ENCODE results near the gene ACAD11. TPM values are rescaled to one million over a fixed set of nuclear protein-coding genes. Genes with fewer than 3 reads are reported as not detected.

The ACAD11 gene
- total RNA-seq, 1 experiment from 2014 or later, result 12.6 TPM

- no peak for TF ChIP-seq ZBTB33 (IDR thresholded peaks at IDR 0.05; ENCODE audit: extremely low read depth, insufficient replicate concordance, low read length)
Observed at GRCh38 chr3:132592216-132592615, 67.4 kb downstream of the ACAD11 start (continued).

- intact Hi-C loops (cut with micrococcal nuclease), result no loop called here
- POLR2A ChIA-PET, result no interaction called here
- CTCF ChIA-PET, result no interaction called here
- Histone ChIP-seq H3K4me1 (ENCODE audit: control insufficient read depth in 1 of 2, insufficient read depth in 2 of 2, low read length in 2 of 2) (no peaks in the 10 kb centered on the region), H2AFZ (ENCODE audit: low read depth, low read length, poor library complexity, severe bottlenecking) (no peak overlapping the region), H3K36me3 (ENCODE audit: control insufficient read depth in 1 of 2, insufficient read depth in 2 of 2, low read length in 2 of 2) (no peaks in the 10 kb centered on the region), H3K9me3 (ENCODE audit: control insufficient read depth in 1 of 2, insufficient read depth in 1 of 2, low read depth in 1 of 2, low read length in 2 of 2) (no peaks in the 10 kb centered on the region), H3K9me2 (ENCODE audit: insufficient read depth) (no peaks in the 10 kb centered on the region), H3K9ac (ENCODE audit: low read length) (no peak overlapping the region), H3K79me2 (ENCODE audit: insufficient read depth, low read length) (no peaks in the 10 kb centered on the region), H3K4me2 (ENCODE audit: low read length) (no peak overlapping the region), H4K20me1 (ENCODE audit: insufficient read depth) (no peaks in the 10 kb centered on the region), H3K27me3 (ENCODE audit: insufficient read depth, low read length) (no peaks in the 10 kb centered on the region), H3K27ac (ENCODE audit: low read depth, low read length) (no peak overlapping the region), H3K4me3 (replicated peaks in 1 of 2; ENCODE audit: low read depth in 1 of 2, low read length in 2 of 2) (no peak overlapping the region)
- TF ChIP-seq ELF1 (IDR thresholded peaks at IDR 0.05; ENCODE audit: borderline replicate concordance, low read depth) (no peak), SP1 (IDR thresholded peaks at IDR 0.05; ENCODE audit: low read depth) (no peak), CEBPB (IDR thresholded peaks at IDR 0.05; ENCODE audit: low read depth) (no peak)
- no TSS peak for BruUV-seq (replicated peaks)
- RAD21 ChIA-PET (ENCODE audit: low non-redundant PET in 1 of 2, low total read pairs in 2 of 2, uncharacterized antibody in 2 of 2, unreplicated experiment in 2 of 2), result no interaction called here
- ATAC-seq, result no peak
- no peak for DNase-seq (ENCODE audit: low read depth, low spot score)
Observed at GRCh38 chr3:132587401-132587800, 72.2 kb downstream of the ACAD11 start.

- intact Hi-C loops (cut with micrococcal nuclease), result no loop called here
- no peak overlapping the region for H3K4me2 ChIP-seq (ENCODE audit: low read length)
- no peak for TF ChIP-seq RAD21 (IDR thresholded peaks at IDR 0.05; ENCODE audit: low read depth)
- TF ChIP-seq YY1 (IDR thresholded peaks at IDR 0.05; ENCODE audit: extremely low read depth, insufficient replicate concordance, low read depth, low read length), result no peak
- TF ChIP-seq POLR2AphosphoS5 (IDR thresholded peaks at IDR 0.05; ENCODE audit: low read depth, low read length), result no peak
- TF ChIP-seq SRF (IDR thresholded peaks at IDR 0.05; ENCODE audit: low read depth), result no peak
- no peak for TF ChIP-seq ATF3 (IDR thresholded peaks at IDR 0.05)
- TF ChIP-seq ZFX (IDR thresholded peaks at IDR 0.05), result no peak
- TF ChIP-seq CTCF (IDR thresholded peaks at IDR 0.05 in 2 of 3, conservative IDR thresholded peaks at IDR 0.05 in 1 of 3; ENCODE audit: borderline replicate concordance in 1 of 3, insufficient read depth in 1 of 3, low read depth in 2 of 3, low read length in 2 of 3), result no peak
- TF ChIP-seq SIN3A (IDR thresholded peaks at IDR 0.05; ENCODE audit: low read depth), result no peak
- H4K20me1 ChIP-seq (ENCODE audit: insufficient read depth), result no peaks in the 10 kb centered on the region
- no peak overlapping the region for H3K9ac ChIP-seq (ENCODE audit: low read length)
- no peaks in the 10 kb centered on the region for H3K9me3 ChIP-seq (ENCODE audit: control insufficient read depth in 1 of 2, insufficient read depth in 1 of 2, low read depth in 1 of 2, low read length in 2 of 2)
- no peaks in the 10 kb centered on the region for H3K27me3 ChIP-seq (ENCODE audit: insufficient read depth, low read length)
- H3K79me2 ChIP-seq (ENCODE audit: insufficient read depth, low read length), result no peaks in the 10 kb centered on the region
- H2AFZ ChIP-seq (ENCODE audit: low read depth, low read length, poor library complexity, severe bottlenecking), result no peak overlapping the region
- ChIA-PET POLR2A (no interaction called here), CTCF (no interaction called here), RAD21 (ENCODE audit: low non-redundant PET in 1 of 2, low total read pairs in 2 of 2, uncharacterized antibody in 2 of 2, unreplicated experiment in 2 of 2) (no interaction called here)
- no peak overlapping the region for H3K4me3 ChIP-seq (replicated peaks in 1 of 2; ENCODE audit: low read depth in 1 of 2, low read length in 2 of 2)
- H3K36me3 ChIP-seq (ENCODE audit: control insufficient read depth in 1 of 2, insufficient read depth in 2 of 2, low read length in 2 of 2), result peaks cover 0 to 2% of the 10 kb centered on the region in 2 experiments; a peak in 1 of 4 replicates
- no peaks in the 10 kb centered on the region for H3K9me2 ChIP-seq (ENCODE audit: insufficient read depth)
- H3K27ac ChIP-seq (ENCODE audit: low read depth, low read length), result no peak overlapping the region
- DNase-seq (ENCODE audit: low read depth, low spot score), result no peak
- BruUV-seq (replicated peaks), result no TSS peak
- no peak for ATAC-seq
- no peaks in the 10 kb centered on the region for H3K4me1 ChIP-seq (ENCODE audit: control insufficient read depth in 1 of 2, insufficient read depth in 2 of 2, low read length in 2 of 2)
Observed at GRCh38 chr3:132573797-132574211, 85.8 kb downstream of the ACAD11 start.

Measured in HCT116 (cell line).